Activated CD8-positive, alpha-beta T cell treated with anti-CD3 and anti-CD28 coated beads for 36 hours (primary cell): ENCODE data around the gene TNRC6B. TPM values are rescaled to one million over a fixed set of nuclear protein-coding genes. Genes with fewer than 3 reads are reported as not detected.

Source experiments
- ATAC-seq: fragments of 200-7000 bp; cut with Tn5 transposase; one replicate; pipeline ENCODE4 v1.10.0; 2021; ENCODE audit warnings: mild to moderate bottlenecking, moderate library complexity
- CTCF ChIA-PET: fragments of 350-600 bp; sonication (Branson Sonifier 250); formaldehyde crosslinking; loops from one replicate; lab custom pipeline; 2021; ENCODE audit warnings: antibody characterized with exemption; lab: Charles Lee
- POLR2A ChIA-PET: fragments of 350-600 bp; sonication (Branson Sonifier 250); formaldehyde crosslinking; loops from one replicate; lab custom pipeline; 2021; ENCODE audit warnings: antibody characterized with exemption; lab: Charles Lee
- DNase-seq: peaks from one replicate; pipeline ENCODE4 v3.0.0-alpha.2; 2020
- H3K27ac Mint-ChIP-seq: one replicate; pipeline ENCODE4 v1.8.0; 2021; ENCODE audit warnings: mild to moderate bottlenecking, mixed read lengths
- H3K27me3 Mint-ChIP-seq: one replicate; pipeline ENCODE4 v1.8.0; 2021; ENCODE audit warnings: mixed read lengths
- H3K36me3 Mint-ChIP-seq: one replicate; pipeline ENCODE4 v1.8.0; 2021; ENCODE audit warnings: low read depth, mixed read lengths
- H3K4me1 Mint-ChIP-seq: one replicate; pipeline ENCODE4 v1.8.0; 2021; ENCODE audit warnings: low read depth, mixed read lengths
- H3K4me3 Mint-ChIP-seq: one replicate; pipeline ENCODE4 v1.8.0; 2021; ENCODE audit warnings: mild to moderate bottlenecking, moderate library complexity, mixed read lengths
- H3K9me3 Mint-ChIP-seq: one replicate; pipeline ENCODE4 v1.8.0; 2021; ENCODE audit warnings: mixed read lengths
- CTCF ChIP-seq: fragments of 200-600 bp; IDR thresholded peaks from one replicate; pipeline ENCODE4 v1.8.0; 2022; ENCODE audit warnings: antibody characterized with exemption, mild to moderate bottlenecking
- intact Hi-C: fragments of 100-400 bp; cut with micrococcal nuclease; formaldehyde crosslinking; loops from one replicate; pipeline ENCODE4 v1.10.0; 2022
- total RNA-seq, 2 experiments: library from RNA; stranded (reverse); gene quantifications; one replicate each; pipeline ENCODE4 v1.2.3, GENCODE V29; 2021

Gene TNRC6B
- total RNA-seq, 2 experiments from 2014 or later = 42.6 to 45.2 TPM

DNA sequence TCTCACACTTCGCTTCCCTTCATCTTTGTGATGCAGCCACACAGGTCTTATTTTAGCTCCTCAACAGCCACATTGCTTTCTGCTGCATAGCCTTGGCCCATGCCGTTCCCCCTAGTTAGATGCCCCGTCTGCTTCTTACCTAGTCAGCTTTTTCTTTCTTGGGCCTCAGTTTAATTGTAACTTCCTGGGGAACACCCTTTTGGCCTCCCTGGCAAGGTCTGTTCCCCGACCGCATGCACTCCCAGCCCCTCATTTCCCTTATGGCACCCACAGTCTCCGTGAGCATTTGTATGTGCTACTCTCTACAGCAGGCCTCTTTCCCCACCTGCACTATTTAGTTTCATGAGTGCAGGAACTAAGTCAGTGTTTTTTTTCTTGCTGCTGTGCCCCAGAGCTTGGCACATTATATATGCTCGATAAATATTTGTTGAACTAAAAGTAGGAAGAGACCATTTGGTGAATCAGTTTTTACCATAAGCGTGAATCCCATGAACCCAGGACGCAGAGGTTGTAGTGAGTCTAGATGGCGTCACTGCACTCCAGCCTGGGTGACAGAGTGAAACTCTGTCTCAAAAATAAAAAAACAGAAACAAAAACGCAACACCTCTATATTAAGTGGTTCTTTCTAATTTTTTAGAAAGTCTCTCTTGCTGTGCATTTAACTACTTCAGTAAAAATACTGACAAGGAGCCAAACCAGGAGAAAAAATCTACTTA is 38.5 kb downstream of the TNRC6B start:
- H3K27ac Mint-ChIP-seq = peak overlapping the region; percentile 96
- peak overlapping the region; percentile 72 for H3K4me3 Mint-ChIP-seq
- CTCF ChIA-PET = interaction anchor here (0.7 to 1.9 kb wide), 5 partner anchors 8 to 132 kb away, joined by 3 to 9 read pairs (median 3); no protein-coding TSS in a partner anchor
- TF ChIP-seq CTCF = no peak
- H3K4me1 Mint-ChIP-seq = peaks cover 87% of the 10 kb centered on the region
- POLR2A ChIA-PET = interaction anchor here (0.6 to 2.1 kb wide), 9 partner anchors 10 to 1836 kb away, joined by 3 to 9 read pairs (median 4); partner anchors contain the start of genes ADSL and TNRC6B
- no peaks in the 10 kb centered on the region for H3K27me3 Mint-ChIP-seq
- DNase-seq (peak; percentile 63), ATAC-seq (peak; percentile 66)
- H3K36me3 Mint-ChIP-seq = peaks cover 15% of the 10 kb centered on the region
- no peaks in the 10 kb centered on the region for H3K9me3 Mint-ChIP-seq
- intact Hi-C loops = no loop called here

DNA sequence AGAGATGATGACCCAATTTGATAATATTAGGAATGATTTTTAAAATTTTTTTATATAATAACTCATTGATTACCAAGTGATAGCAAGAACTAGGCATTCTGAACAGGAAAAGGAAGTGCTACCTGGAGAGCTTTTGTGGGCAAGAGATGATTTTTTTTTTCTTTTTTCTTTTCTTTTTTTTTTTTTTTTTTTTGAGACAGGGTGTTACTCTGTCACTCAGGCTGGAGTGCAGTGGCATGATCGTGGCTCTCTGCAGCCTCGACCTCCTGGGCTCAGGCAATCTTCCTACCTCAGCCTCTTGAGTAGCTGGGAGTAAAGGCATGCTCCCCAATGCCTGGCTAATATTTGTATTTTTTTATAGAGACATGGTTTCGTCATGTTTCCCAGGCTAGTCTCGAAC is 40.4 kb downstream of the TNRC6B start:
- Mint-ChIP-seq H3K4me1 (peaks cover 82% of the 10 kb centered on the region), H3K36me3 (peaks cover 15% of the 10 kb centered on the region), H3K9me3 (no peaks in the 10 kb centered on the region), H3K27ac (peak overlapping the region; percentile 31), H3K4me3 (no peak overlapping the region), H3K27me3 (no peaks in the 10 kb centered on the region)
- CTCF ChIA-PET = no interaction called here
- no peak for TF ChIP-seq CTCF
- POLR2A ChIA-PET = interaction anchor here (0.8 to 1.4 kb wide), 3 partner anchors 40 to 89 kb away, joined by 3 to 4 read pairs (median 3); no protein-coding TSS in a partner anchor
- no peak for DNase-seq
- ATAC-seq = no peak
- intact Hi-C loops = no loop called here

DNA sequence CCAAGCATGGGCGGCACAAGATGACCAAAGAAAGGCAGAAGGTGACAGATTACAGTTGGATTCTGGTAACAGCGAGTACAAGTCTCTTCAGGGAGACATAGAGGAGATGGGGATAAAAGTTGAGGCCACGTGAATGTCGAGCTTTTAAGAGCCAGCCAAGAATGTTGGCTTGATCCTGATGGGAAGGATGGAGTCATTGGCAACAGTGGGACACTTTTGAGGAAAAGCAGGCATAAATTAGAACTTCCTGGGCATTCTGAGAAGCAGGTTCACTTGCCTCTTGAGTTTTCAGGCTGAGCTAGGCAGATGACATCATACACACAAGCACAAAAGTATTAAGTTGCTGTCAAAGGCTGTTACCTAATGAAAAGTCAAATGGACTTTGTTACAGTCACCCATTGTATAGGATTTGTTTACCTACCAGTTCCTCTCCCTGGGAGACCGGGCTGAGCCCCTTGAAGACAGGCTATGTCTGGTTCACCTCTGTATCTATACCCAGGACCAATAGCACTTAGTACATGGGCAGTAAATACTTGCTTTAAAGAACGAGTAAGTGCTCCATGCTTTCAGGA is 41.1 kb downstream of the TNRC6B start:
- no peak for ATAC-seq
- no peaks in the 10 kb centered on the region for H3K9me3 Mint-ChIP-seq
- ChIA-PET CTCF (interaction anchor here (0.9 kb wide), 1 partner anchor 25 kb away, joined by 3 read pairs; no protein-coding TSS in a partner anchor), POLR2A (interaction anchor here (0.6 to 1.4 kb wide), 5 partner anchors 39 to 379 kb away, joined by 3 to 4 read pairs (median 3); no protein-coding TSS in a partner anchor)
- no peak overlapping the region for H3K4me3 Mint-ChIP-seq
- H3K4me1 Mint-ChIP-seq = peaks cover 80% of the 10 kb centered on the region
- peak overlapping the region; percentile 31 for H3K27ac Mint-ChIP-seq
- H3K36me3 Mint-ChIP-seq = peaks cover 14% of the 10 kb centered on the region
- TF ChIP-seq CTCF = no peak
- intact Hi-C loops = no loop called here
- no peaks in the 10 kb centered on the region for H3K27me3 Mint-ChIP-seq
- DNase-seq = no peak

DNA sequence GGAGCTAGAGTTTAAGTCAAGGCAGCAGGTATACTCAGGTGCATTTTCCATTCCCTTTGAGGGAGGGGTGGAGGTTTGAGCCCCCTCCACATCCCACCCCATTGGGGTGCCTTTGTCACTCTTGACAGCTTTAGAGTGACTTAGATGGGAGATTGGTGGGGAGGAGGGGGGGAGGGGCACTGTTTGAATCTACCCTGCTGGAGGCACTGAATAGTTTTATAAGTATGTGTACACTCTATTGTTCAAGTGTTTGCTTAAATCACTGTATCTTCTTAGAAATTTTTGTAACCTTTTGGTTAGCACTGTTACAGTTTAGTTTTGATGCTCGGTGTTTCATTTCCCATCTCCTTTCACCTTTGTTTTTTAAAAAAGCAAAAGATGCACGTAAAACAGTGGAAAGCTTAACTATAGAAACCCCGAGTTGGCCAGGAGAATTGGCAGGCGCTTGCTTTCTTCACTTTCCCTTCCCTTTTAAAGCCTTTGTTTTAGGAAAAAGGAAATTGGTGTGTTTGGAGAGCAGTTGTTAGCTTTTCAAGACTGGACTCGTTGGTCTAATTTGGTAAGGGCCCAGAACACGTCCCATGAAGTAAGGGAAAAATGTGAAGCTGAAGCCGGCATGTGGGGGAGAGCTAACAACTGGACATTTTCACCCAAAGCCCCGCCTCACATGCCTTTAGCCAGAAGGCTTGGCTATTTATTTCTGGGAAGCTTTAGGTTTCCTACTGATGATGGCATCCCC is 42.8 kb downstream of the TNRC6B start:
- peaks cover 12% of the 10 kb centered on the region for H3K36me3 Mint-ChIP-seq
- CTCF ChIA-PET = interaction anchor here (1.1 to 1.8 kb wide), 4 partner anchors 10 to 128 kb away, joined by 3 to 7 read pairs (median 4); partner anchors contain the start of gene TNRC6B
- DNase-seq = no peak
- intact Hi-C loops = no loop called here
- H3K9me3 Mint-ChIP-seq = no peaks in the 10 kb centered on the region
- no peak overlapping the region for H3K4me3 Mint-ChIP-seq
- H3K27me3 Mint-ChIP-seq = no peaks in the 10 kb centered on the region
- POLR2A ChIA-PET = interaction anchor here (0.8 to 1.5 kb wide), 5 partner anchors 12 to 128 kb away, joined by 3 to 4 read pairs (median 3); no protein-coding TSS in a partner anchor
- no peak for ATAC-seq
- H3K4me1 Mint-ChIP-seq = peaks cover 79% of the 10 kb centered on the region
- peak overlapping the region; percentile 58 for H3K27ac Mint-ChIP-seq
- no peak for TF ChIP-seq CTCF
